Measurements from ENCODE around the gene SLFN14.
"Not testable (repeated sequence)": the region's sequence is repeated elsewhere in the genome, so short reads cannot be mapped to it uniquely, and the experiment has no call there.

Gene SLFN14

DNA sequence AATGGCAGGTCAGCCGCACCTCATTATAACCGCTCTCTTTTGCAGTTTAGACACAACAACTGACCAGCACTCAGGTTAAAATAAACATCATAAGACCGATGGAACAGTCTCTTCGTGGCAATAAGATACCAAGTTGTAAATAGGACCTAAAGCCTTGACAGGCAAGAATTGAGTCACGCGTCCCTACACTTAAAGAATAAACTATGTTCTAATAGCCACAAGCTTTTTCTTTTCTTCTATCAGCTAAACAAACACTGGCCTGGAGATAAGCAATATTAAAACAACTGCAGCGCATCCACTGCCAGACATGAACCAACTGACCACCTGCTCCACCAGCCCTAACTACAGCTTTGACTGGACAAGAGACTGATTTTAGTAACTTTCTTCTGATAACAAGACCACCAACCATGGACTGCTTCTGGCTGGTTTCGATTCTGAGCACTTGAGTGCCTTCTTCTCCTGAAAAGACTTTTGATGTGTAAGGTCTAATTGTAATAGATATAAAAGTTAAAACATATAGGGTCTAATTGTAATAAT, 40.6 kb downstream of the SLFN14 start:
- DNase-seq = no peak

DNA sequence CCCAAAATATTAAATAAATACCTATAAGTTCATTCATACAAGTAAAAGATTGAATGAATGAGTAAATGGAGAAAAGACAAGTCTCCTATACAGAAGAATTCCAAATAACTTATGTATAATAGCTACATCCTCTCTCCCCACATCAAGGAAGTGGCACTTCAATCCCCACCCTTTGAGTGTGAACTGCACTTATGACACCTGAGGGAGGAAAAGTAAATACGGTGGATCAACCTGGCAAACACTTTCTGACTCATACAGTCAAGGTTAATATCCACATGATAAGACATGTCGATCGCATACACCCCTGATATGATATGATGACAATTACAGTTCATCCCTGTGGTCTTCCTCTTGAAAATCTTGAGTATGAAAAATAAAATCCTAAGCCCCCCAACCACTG, 41.2 kb downstream of the SLFN14 start:
- DNase-seq = no peak

DNA sequence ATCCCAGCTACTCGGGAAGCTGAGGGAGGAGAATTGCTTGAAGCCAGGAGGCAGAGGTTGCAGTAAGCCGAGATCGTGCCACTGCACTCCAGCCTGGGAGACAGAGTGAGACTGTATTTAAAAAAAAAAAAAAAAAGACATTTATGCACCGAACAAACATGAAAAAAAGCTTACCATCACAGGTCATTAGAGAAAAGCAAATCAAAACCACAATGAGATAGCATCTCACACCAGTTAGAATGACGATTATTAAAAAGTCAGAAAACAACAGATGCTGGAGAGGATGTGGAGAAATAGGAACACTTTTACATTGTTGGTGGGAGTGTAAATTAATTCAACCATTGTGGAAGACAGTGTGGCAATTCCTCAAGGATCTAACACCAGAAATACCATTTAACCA, 42.2 kb downstream of the SLFN14 start:
- DNase-seq = not testable (repeated sequence)

DNA sequence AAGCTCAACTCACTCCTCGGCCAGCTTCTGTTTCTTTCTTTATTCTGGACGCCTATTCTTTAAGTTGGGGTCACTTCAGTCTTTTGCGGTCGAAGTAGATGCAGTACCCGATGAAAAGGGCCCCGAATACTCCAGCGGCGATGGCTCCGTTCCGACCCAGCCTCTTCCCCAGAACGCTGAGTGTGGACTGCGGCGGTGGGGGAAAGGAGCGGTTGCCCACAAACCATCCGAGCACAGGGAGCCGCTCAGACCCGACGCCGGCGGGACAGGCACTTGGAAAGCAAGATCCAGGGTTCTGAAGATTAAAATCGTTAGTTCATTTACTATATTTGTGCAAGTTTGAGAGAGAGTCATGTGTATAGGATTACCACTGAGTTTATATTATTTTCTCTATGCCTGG, 45.6 kb downstream of the SLFN14 start:
- DNase-seq = no peak

DNA sequence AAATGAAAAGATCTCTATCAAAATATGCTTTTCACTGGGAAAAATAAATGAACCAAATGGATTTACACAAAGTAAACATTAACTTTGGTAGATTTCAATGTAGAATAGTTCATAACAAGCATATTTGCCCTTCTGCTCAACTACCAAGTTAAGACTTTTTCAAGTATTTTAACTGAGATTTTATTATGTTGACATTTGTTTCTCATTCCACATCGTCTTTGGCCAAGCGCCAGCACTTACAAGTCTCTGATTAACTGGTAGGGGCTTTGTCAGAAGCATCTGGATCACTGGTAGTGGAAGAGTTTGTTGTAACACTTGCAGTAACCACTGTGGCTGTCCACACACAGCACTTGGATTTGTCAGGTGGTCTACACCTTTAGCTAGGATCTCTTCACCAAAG, 46.1 kb downstream of the SLFN14 start:
- no peak for DNase-seq
